CD14-positive monocyte (primary cell): ENCODE measurements around the gene MT1A. TPM values are rescaled to one million over a fixed set of nuclear protein-coding genes. Genes with fewer than 3 reads are reported as not detected.
"Not testable (repeated sequence)": the region's sequence is repeated elsewhere in the genome, so short reads cannot be mapped to it uniquely, and the experiment has no call there.

ENCODE experiments used
- DNase-seq, 3 donors: peaks; one replicate each; pipeline ENCODE4 v3.0.0-alpha.2; 2011 to 2022
- H2AFZ ChIP-seq: 2 replicates; pipeline ENCODE4 v1.6.0; 2012; ENCODE audit warnings: mild to moderate bottlenecking, low read depth, low read length, inconsistent platforms; ENCODE audit not compliant: insufficient read depth, poor library complexity, severe bottlenecking
- H3K27ac ChIP-seq, 2 donors: 1 replicate in 1 of 2; 2 replicates in 1 of 2; pipeline ENCODE4 v1.5.1; 2012 to 2013; ENCODE audit warnings: low read length in 2 of 2, control low read depth in 1 of 2, inconsistent platforms in 1 of 2, low read depth in 1 of 2, mild to moderate bottlenecking in 1 of 2
- H3K27me3 ChIP-seq, 2 donors: one replicate each; pipeline versions ENCODE4 v1.6.0 to v1.6.1; 2011 to 2013; ENCODE audit warnings: low read length in 2 of 2; ENCODE audit not compliant: control insufficient read depth in 2 of 2, insufficient read depth in 2 of 2
- H3K36me3 ChIP-seq, 2 donors: replicated peaks in 1 of 2; 1 replicate in 1 of 2; 2 replicates in 1 of 2; pipeline versions ENCODE4 v1.5.1 to v1.6.1; 2012 to 2013; ENCODE audit warnings: low read length in 2 of 2, control low read depth in 1 of 2, inconsistent platforms in 1 of 2, mild to moderate bottlenecking in 1 of 2; ENCODE audit not compliant: insufficient read depth in 2 of 2, control insufficient read depth in 1 of 2
- H3K4me1 ChIP-seq, 2 donors: 1 replicate in 1 of 2; 2 replicates in 1 of 2; pipeline versions ENCODE4 v1.5.1 to v1.6.1; 2012 to 2013; ENCODE audit warnings: low read length in 2 of 2, control low read depth in 1 of 2, inconsistent platforms in 1 of 2, mild to moderate bottlenecking in 1 of 2, moderate library complexity in 1 of 2; ENCODE audit not compliant: insufficient read depth in 2 of 2, control insufficient read depth in 1 of 2
- H3K4me2 ChIP-seq: replicated peaks from 2 replicates; pipeline ENCODE3; 2012; ENCODE audit warnings: low read length, moderate library complexity, mild to moderate bottlenecking; ENCODE audit not compliant: poor library complexity, severe bottlenecking; ENCODE audit errors: extremely low read depth
- H3K4me3 ChIP-seq, 3 experiments: fragments of 200-600 bp in 1 of 3; sonication (generic) in 1 of 3; replicated peaks in 1 of 3; 1 replicate in 2 of 3; 2 replicates in 1 of 3; pipeline ENCODE4 v1.5.1; 2011 to 2013; ENCODE audit warnings: low read length in 3 of 3, mild to moderate bottlenecking in 3 of 3, control low read depth in 2 of 3, low read depth in 2 of 3, inconsistent platforms in 1 of 3, moderate library complexity in 1 of 3
- H3K79me2 ChIP-seq: 2 replicates; pipeline ENCODE4 v1.6.0; 2012; ENCODE audit warnings: mild to moderate bottlenecking, control low read depth, inconsistent platforms, low read length, moderate library complexity; ENCODE audit not compliant: insufficient read depth
- H3K9ac ChIP-seq: 2 replicates; pipeline ENCODE4 v1.6.0; 2017; ENCODE audit warnings: low read length, mild to moderate bottlenecking; ENCODE audit not compliant: insufficient read depth, poor library complexity, severe bottlenecking
- H3K9me3 ChIP-seq, 2 donors: replicated peaks in 1 of 2; 1 replicate in 1 of 2; 2 replicates in 1 of 2; pipeline versions ENCODE4 v1.5.1 to v1.6.1; 2012 to 2013; ENCODE audit warnings: low read length in 2 of 2, control low read depth in 1 of 2; ENCODE audit not compliant: control insufficient read depth in 1 of 2, insufficient read depth in 1 of 2
- H4K20me1 ChIP-seq: 2 replicates; pipeline ENCODE4 v1.6.0; 2012; ENCODE audit warnings: mild to moderate bottlenecking, low read length, control low read depth, moderate library complexity; ENCODE audit not compliant: insufficient read depth
- H3K27ac Mint-ChIP-seq, 7 donors: one replicate each; pipeline ENCODE4 v1.8.0; 2020; ENCODE audit warnings: mild to moderate bottlenecking in 7 of 7, mixed read lengths in 7 of 7, moderate library complexity in 6 of 7, inconsistent platforms in 2 of 7
- H3K27me3 Mint-ChIP-seq, 3 donors: one replicate each; pipeline ENCODE4 v1.8.0; 2021 to 2022; ENCODE audit warnings: low read depth in 3 of 3, mild to moderate bottlenecking in 3 of 3, mixed read lengths in 3 of 3, moderate library complexity in 3 of 3, inconsistent platforms in 1 of 3
- H3K36me3 Mint-ChIP-seq, 2 donors: one replicate each; pipeline ENCODE4 v1.8.0; 2020; ENCODE audit warnings: mixed read lengths in 2 of 2, inconsistent platforms in 1 of 2, mild to moderate bottlenecking in 1 of 2
- H3K4me1 Mint-ChIP-seq: one replicate; pipeline ENCODE4 v1.8.0; 2020; ENCODE audit warnings: mild to moderate bottlenecking, mixed read lengths
- H3K4me3 Mint-ChIP-seq, 2 donors: one replicate each; pipeline ENCODE4 v1.8.0; 2020; ENCODE audit warnings: mild to moderate bottlenecking in 2 of 2, mixed read lengths in 2 of 2, moderate library complexity in 1 of 2
- H3K9me3 Mint-ChIP-seq, 7 donors: one replicate each; pipeline ENCODE4 v1.8.0; 2020 to 2022; ENCODE audit warnings: mixed read lengths in 7 of 7, mild to moderate bottlenecking in 6 of 7, moderate library complexity in 6 of 7, inconsistent platforms in 2 of 7
- WGBS: methylation state at CpG from one replicate; pipeline ENCODE4 v1.1.5; 2013; ENCODE audit warnings: missing lambda C conversion rate; ENCODE audit not compliant: insufficient coverage; 5-methylcytosine and 5-hydroxymethylcytosine counted together
- intact Hi-C, 2 donors: fragments of 100-400 bp; cut with micrococcal nuclease; formaldehyde crosslinking; loops; one replicate each; pipeline versions ENCODE4 v1.15.0 to v1.15.1; 2023
- polyA plus RNA-seq, 3 donors: library from polyadenylated mRNA; depleted of rRNA in 1 of 3; unstranded in 2 of 3; stranded (reverse) in 1 of 3; fragments of 300-500 nt in 2 of 3; fragments of >200 nt in 1 of 3; fragmentation: Illumina TruSeq in 2 of 3; gene quantifications; 1 replicate in 2 of 3; 2 replicates in 1 of 3; pipeline ENCODE4 v1.2.3, GENCODE V29; 2012 to 2021
- TF ChIP-seq, protein P1 (sequence below): fragments of 200-600 bp; IDR thresholded peaks from one replicate; pipeline ENCODE4 v1.8.0; 2022; ENCODE audit warnings: antibody characterized with exemption, mild to moderate bottlenecking

The MT1A gene
- polyA plus RNA-seq, 3 donors: not detected

DNA sequence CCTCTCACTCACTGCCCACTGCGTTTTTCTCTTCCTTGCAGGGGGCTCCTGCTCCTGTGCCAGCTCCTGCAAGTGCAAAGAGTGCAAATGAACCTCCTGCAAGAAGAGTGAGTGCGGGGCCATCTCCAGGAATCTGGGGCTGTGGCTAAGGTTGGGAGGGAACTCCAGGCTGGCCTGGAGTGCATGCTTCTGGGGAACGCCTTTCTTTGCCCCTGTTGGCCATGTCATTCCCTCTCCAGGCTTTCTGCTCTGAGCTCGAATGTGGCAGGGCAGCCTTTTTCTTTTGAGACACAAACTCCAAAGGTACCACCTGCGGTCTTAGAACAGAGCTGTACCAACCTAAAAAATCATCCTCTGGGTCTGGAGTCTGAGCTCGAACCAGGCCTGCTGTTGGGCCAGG is 20.3 kb upstream of the MT1A start:
- intact Hi-C loops: no loop called here
- Mint-ChIP-seq H3K9me3 (peaks cover 0 to 2% (median 0%) of the 10 kb centered on the region in 7 donors), H3K4me1 (peaks cover 13% of the 10 kb centered on the region), H3K27me3 (peaks cover 43 to 52% (median 45%) of the 10 kb centered on the region in 3 donors), H3K36me3 (peaks cover 0 to 2% of the 10 kb centered on the region in 2 donors), H3K27ac (no peak overlapping the region), H3K4me3 (peak overlapping the region; percentile 20 to 94)
- Histone ChIP-seq H3K27ac (no peak overlapping the region), H2AFZ (no peak overlapping the region), H4K20me1 (no peaks in the 10 kb centered on the region), H3K9me3 (no peaks in the 10 kb centered on the region), H3K79me2 (no peaks in the 10 kb centered on the region), H3K4me3 (no peak overlapping the region), H3K9ac (no peak overlapping the region), H3K4me1 (peaks cover 12 to 14% of the 10 kb centered on the region in 2 donors), H3K27me3 (peaks cover 18 to 42% of the 10 kb centered on the region in 2 donors), H3K36me3 (no peaks in the 10 kb centered on the region), H3K4me2 (no peak overlapping the region)
- TF ChIP-seq, protein P1, sequence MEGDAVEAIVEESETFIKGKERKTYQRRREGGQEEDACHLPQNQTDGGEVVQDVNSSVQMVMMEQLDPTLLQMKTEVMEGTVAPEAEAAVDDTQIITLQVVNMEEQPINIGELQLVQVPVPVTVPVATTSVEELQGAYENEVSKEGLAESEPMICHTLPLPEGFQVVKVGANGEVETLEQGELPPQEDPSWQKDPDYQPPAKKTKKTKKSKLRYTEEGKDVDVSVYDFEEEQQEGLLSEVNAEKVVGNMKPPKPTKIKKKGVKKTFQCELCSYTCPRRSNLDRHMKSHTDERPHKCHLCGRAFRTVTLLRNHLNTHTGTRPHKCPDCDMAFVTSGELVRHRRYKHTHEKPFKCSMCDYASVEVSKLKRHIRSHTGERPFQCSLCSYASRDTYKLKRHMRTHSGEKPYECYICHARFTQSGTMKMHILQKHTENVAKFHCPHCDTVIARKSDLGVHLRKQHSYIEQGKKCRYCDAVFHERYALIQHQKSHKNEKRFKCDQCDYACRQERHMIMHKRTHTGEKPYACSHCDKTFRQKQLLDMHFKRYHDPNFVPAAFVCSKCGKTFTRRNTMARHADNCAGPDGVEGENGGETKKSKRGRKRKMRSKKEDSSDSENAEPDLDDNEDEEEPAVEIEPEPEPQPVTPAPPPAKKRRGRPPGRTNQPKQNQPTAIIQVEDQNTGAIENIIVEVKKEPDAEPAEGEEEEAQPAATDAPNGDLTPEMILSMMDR: no peak
- DNase-seq: no peak
- 66% methylated on average over 4 of the region's 6 CpGs for WGBS

DNA sequence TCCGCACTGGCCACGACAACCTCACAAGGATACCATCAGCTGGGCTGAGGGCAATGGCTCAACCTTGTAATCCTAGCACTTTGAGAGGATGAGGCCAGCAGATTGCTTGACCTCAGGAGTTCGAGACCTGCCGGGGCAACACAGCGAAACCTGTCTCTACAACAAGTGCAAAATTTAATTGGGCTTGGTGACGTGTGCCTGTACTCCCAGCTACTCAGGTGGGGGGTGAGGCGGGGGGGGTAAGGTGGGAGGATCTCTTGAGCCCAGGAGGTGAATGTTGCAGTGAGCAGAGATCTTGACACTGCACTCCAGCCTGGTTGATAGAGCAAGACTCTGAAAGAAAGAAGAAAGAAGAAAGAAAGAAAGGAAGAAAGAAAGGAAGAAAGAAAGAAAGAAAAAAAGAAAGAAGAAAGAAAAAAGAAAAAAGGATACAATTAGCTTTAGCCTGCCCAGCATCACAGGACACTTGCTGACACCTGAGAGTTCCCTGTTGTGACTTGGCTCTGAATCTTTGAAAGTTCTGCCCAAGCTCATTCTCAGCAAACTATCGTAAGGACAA is 18.0 kb upstream of the MT1A start:
- no peaks in the 10 kb centered on the region for H4K20me1 ChIP-seq
- no peak for DNase-seq
- Mint-ChIP-seq H3K9me3 (peaks cover 0 to 2% (median 0%) of the 10 kb centered on the region in 7 donors), H3K4me3 (peak overlapping the region in 1 of 2 donors; percentile 49), H3K27ac (no peak overlapping the region), H3K27me3 (peaks cover 51 to 64% (median 54%) of the 10 kb centered on the region in 3 donors), H3K4me1 (peaks cover 19% of the 10 kb centered on the region), H3K36me3 (peaks cover 0 to 6% of the 10 kb centered on the region in 2 donors)
- peaks cover 18 to 53% of the 10 kb centered on the region in 2 donors for H3K27me3 ChIP-seq
- no peak overlapping the region for H3K27ac ChIP-seq
- no peak overlapping the region for H3K9ac ChIP-seq
- H3K9me3 ChIP-seq: no peaks in the 10 kb centered on the region
- H3K79me2 ChIP-seq: no peaks in the 10 kb centered on the region
- no peak overlapping the region for H2AFZ ChIP-seq
- intact Hi-C loops: no loop called here
- TF ChIP-seq, protein P1: no peak
- 100% methylated on average over 2 of the region's 8 CpGs for WGBS
- no peak overlapping the region for H3K4me2 ChIP-seq
- no peak overlapping the region for H3K4me3 ChIP-seq
- H3K4me1 ChIP-seq: peaks cover 18 to 22% of the 10 kb centered on the region in 2 donors
- no peaks in the 10 kb centered on the region for H3K36me3 ChIP-seq

DNA sequence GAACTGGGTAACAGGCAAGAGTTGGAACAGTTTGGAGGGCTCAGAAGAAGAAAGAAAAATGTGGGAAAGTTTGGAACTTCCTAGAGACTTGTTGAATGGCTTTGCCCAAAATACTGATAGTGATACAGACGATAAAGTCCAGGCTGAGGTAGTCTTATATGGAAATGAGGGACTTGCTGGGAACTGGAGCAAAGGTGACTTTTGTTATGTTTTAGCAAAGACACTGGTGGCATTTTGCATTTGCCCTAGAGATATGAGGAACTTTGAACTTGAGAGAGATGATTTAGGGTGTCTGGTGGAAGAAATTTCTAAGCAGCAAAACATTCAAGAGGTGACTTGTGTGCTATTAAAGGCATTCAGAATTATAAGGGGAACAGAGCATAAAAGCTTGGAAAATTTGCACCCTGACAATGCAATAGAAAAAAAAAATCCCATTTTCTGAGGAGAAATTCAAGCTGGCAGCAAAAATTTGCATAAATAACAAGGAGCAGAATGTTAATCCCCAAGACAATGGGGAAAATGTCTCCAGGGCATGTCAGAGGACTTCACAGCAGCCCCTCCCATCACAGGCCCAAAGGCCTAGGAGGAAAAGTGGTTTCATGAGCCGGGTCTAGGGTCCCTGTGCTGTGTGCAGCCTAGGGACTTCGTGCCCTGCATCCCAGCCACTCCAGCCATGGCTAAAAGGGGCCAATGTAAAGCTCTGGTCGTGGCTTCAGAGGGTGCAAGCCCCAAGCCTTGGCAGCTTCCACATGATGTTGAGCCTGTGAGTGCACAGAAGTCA is 16.6 kb upstream of the MT1A start:
- H3K27me3 ChIP-seq: peaks cover 18 to 56% of the 10 kb centered on the region in 2 donors
- H3K79me2 ChIP-seq, H3K9me3 Mint-ChIP-seq, intact Hi-C loops, H3K9me3 ChIP-seq, H3K27ac ChIP-seq, H3K9ac ChIP-seq, H3K36me3 Mint-ChIP-seq, H3K4me3 ChIP-seq, H3K36me3 ChIP-seq, H3K4me2 ChIP-seq, H2AFZ ChIP-seq, DNase-seq, H4K20me1 ChIP-seq, H3K4me3 Mint-ChIP-seq: not testable (repeated sequence)
- peaks cover 29% of the 10 kb centered on the region for H3K4me1 Mint-ChIP-seq
- peaks cover 26 to 32% of the 10 kb centered on the region in 2 donors for H3K4me1 ChIP-seq
- H3K27me3 Mint-ChIP-seq: peaks cover 56 to 70% (median 58%) of the 10 kb centered on the region in 3 donors
- WGBS: 93% methylated on average over 4 of the region's 4 CpGs
- H3K27ac Mint-ChIP-seq: peak overlapping the region in 1 of 7 donors; percentile 1
